DMS53 (cell line): ENCODE data around the gene PGA4.
"Not testable (repeated sequence)": the region's sequence is repeated elsewhere in the genome, so short reads cannot be mapped to it uniquely, and the experiment has no call there.

Experiments used
- DNase-seq: peaks from one replicate; lab custom pipeline; 2025; lab: John Stamatoyannopoulos, UW

PGA4 gene

DNA sequence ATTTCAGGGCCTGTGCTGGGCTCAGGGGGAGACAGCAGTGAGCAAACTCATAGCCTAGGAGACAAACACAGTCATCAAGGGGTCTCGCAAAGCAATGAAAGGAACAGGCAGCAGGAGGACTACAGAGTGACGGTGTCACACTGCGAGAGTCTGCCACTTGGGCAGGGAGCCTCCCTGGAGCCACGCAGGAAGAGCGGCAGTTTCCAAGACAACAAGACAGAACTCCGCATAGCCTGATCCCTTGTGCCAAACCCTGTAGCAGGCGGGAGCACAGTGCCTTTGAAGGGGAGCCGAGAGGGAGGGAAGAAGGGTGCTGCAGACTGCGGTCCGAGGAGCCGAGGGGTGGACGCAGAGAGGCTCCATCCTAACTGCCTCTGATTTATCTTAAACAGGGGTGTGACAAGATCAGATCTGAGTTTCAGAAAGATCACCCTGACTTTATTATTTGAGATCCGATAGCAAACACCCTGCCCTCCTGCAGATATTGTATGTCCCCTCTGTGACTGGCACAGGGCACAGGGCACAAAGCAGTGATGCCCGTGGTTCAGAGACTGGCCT, 17.6 kb upstream of the PGA4 start:
- not testable (repeated sequence) for DNase-seq

DNA sequence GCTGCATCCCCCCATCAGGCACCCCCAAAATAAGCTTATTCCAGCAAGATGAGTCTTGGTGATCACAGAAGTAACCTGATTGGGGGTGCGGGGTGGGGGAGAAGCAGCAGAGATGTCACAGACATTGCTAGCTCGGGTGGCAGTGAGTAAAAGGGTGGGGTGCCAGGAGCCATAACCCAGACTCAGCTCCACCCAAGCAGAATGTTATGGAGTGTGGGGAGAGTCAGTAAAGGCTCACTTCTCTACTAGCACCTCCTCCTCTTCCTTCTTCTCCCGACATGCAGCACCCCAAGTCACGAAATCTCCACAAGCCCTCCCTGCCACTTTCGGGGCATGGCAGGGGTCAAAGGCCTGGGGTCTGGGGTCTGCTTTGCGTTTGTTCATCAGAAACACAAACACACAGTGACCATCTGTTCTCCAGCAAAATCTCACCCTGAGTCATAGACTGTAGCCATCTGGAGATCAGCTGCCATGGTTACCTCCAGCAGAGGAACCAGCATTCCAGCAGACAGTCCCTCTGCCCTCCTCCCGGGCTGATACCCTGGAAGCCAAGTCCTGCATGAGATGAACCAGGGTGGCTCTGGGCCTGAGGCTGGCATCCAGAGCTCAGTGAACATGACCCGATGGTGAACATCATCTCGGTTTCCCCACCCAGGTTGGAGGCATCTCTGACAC, 14.4 kb upstream of the PGA4 start:
- not testable (repeated sequence) for DNase-seq

DNA sequence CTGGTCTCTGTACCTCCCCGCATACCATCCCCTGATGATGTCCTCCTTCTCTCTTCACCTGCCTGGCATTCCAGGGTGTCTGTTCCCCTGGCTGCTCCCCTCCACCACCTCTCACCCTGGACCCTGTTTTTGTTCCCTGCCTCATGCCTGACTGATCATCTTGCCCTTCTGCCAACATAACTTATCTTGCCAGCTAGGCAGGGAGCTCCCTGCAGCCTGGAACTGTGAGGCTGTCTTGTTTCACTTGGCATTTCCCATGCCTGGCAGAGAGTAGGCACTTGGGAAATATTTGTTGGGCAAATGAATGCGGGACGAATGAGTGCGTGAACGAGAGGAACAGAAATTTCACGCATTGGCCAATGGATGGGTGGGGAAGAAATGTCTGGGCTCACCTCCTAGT, 11.5 kb upstream of the PGA4 start:
- not testable (repeated sequence) for DNase-seq

DNA sequence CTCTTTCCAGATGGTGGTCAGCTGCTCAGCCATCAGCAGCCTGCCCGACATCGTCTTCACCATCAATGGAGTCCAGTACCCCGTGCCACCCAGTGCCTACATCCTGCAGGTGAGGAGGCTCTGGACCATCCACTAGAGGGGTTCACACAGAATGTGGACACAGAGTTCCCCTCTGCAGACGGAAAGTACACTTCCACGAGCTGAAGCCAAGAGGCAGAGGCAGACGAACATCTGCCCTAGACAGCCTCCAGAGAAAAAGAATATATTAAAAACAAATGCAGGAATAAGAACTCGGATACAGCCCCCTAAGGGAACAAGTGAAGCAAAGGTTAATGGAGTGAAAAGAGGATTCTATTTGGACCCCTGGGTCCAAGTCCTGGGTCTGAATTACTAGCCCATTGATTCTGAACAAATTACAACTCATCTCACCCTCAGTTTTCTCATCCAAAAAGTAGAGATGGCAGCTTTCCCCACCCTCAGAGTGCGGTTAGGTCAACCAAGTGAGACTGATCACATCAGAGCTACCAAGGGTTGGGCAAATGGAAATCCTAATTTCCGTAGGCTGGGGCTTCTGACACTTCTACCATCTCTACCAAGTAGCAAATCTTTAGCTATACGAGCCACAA, 10.7 kb upstream of the PGA4 start:
- not testable (repeated sequence) for DNase-seq

DNA sequence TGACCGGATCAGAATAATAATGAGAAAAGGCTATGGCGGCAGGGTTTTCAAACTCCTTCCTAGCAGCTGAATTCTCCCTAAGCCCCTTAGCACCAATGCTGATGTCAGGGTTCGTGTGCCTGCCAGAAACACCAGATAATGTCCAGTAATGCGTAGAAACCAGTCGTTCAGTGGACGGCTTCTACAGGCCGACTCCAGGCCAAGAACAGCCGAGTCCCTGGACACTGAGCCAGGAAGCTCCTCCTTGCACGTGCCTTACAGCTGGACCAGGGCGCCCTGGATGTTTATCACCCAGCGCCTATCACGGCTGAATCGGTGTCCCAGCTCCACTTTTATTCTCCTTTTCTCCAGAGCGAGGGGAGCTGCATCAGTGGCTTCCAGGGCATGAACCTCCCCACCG, 9.9 kb upstream of the PGA4 start:
- not testable (repeated sequence) for DNase-seq

DNA sequence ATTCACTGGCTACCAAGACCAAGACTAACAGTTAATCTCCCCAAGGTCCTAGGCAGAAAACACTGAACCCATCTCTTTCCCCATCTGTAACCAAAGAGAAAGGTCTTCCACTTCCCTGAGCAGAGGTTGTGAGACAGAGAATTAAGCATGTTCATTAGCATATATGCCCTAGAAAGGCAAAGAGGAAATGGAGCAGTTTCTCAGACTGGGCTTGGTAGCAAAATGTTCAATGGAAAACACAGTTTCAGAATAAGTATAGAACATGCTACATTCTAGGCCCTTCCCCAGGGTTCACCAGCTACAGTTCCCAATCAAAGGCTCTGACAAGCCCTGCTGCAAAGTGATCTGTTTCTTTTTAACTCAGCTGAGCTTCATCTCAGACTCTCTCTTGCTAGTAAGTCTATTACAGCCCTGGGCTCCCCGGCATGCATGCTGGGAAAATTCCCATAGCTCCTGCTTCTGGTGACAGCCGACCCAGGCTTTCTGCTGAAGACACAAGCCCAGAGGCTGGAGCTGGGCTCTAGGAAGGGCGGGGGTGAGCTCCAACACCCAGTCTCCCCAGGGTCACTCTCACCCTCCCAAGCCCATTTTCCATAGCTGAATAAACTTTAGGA, 8.3 kb upstream of the PGA4 start:
- DNase-seq, result not testable (repeated sequence)

DNA sequence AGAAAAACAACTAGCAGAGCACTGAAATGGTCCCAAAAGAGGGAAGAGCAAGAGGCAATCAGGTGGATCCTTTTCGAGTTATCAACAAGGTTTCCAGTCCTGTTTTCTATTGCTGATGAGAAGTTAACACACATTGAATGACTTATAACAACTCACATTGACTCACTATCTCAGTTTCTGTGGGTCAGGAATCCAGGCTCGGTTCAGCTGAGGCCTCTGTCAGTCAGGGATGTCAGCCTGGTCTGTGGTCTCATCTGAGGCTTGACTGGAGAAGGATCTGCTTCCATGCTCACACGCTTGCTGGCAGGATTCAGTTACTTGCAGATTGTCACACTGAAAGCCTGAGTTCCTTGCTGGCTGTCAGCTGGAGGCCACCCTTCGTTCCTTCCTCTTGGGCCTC, 3.8 kb upstream of the PGA4 start:
- not testable (repeated sequence) for DNase-seq

DNA sequence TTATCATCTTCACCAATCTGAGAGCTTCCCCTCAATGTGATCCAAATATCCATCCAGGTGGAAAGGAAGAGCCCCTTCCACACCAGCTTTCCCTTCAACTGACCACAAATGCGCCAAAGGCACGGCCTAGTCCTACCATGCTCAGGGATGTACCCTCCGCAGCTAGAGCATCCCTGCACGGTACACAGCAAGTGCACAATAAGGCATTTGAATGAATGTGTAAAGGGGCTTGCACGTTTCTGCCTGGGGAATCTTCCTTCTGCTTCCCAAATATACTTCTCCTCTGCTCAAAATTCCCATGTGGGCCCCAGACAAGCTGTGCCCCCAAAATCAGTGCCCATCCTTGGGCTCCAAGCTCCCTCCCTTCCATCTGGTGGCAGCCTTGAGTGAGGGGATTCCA, 3.1 kb upstream of the PGA4 start:
- DNase-seq, result not testable (repeated sequence)

DNA sequence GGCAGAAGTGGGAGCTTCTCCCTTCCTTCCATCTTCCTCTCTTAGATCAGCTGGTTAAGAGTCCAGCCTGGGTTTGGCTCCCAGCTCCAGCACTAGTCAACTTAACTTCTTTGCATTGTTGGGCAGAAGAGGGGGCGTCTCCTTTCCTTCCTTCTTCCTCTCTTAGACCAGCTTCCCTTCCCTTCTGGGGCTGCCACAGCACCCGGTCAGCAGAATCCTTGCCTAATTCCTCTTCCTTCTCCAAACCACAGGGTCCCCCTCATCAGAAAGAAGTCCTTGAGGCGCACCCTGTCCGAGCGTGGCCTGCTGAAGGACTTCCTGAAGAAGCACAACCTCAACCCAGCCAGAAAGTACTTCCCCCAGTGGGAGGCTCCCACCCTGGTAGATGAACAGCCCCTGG, 545 bp downstream of the PGA4 start:
- DNase-seq, result not testable (repeated sequence)

DNA sequence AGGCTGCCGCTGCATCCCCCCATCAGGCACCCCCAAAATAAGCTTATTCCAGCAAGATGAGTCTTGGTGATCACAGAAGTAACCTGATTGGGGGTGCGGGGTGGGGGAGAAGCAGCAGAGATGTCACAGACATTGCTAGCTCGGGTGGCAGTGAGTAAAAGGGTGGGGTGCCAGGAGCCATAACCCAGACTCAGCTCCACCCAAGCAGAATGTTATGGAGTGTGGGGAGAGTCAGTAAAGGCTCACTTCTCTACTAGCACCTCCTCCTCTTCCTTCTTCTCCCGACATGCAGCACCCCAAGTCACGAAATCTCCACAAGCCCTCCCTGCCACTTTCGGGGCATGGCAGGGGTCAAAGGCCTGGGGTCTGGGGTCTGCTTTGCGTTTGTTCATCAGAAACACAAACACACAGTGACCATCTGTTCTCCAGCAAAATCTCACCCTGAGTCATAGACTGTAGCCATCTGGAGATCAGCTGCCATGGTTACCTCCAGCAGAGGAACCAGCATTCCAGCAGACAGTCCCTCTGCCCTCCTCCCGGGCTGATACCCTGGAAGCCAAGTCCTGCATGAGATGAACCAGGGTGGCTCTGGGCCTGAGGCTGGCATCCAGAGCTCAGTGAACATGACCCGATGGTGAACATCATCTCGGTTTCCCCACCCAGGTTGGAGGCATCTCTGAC, 4.5 kb downstream of the PGA4 start:
- not testable (repeated sequence) for DNase-seq

DNA sequence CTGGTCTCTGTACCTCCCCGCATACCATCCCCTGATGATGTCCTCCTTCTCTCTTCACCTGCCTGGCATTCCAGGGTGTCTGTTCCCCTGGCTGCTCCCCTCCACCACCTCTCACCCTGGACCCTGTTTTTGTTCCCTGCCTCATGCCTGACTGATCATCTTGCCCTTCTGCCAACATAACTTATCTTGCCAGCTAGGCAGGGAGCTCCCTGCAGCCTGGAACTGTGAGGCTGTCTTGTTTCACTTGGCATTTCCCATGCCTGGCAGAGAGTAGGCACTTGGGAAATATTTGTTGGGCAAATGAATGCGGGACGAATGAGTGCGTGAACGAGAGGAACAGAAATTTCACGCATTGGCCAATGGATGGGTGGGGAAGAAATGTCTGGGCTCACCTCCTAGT, 7.3 kb downstream of the PGA4 start:
- not testable (repeated sequence) for DNase-seq

DNA sequence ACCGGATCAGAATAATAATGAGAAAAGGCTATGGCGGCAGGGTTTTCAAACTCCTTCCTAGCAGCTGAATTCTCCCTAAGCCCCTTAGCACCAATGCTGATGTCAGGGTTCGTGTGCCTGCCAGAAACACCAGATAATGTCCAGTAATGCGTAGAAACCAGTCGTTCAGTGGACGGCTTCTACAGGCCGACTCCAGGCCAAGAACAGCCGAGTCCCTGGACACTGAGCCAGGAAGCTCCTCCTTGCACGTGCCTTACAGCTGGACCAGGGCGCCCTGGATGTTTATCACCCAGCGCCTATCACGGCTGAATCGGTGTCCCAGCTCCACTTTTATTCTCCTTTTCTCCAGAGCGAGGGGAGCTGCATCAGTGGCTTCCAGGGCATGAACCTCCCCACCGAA, 8.9 kb downstream of the PGA4 start:
- DNase-seq, result not testable (repeated sequence)

DNA sequence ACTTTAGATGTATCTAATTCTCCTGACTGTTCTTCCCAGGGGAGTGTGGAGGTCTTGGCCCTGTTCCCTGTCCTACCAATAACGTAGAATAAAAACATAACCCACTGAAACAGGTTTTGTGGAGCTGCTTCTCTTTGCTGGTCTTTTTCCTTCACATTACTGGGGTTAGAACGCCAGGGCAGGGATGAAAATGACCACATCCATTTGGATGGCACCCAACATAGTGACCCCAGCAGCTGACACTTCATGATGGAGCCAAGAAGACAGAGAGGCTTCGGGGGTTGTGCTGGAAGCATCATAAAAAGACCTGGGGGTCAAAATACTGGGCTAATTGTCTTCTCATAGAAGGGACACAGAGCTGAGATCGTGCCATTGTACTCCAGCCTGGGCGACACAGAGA, 9.4 kb downstream of the PGA4 start:
- not testable (repeated sequence) for DNase-seq

DNA sequence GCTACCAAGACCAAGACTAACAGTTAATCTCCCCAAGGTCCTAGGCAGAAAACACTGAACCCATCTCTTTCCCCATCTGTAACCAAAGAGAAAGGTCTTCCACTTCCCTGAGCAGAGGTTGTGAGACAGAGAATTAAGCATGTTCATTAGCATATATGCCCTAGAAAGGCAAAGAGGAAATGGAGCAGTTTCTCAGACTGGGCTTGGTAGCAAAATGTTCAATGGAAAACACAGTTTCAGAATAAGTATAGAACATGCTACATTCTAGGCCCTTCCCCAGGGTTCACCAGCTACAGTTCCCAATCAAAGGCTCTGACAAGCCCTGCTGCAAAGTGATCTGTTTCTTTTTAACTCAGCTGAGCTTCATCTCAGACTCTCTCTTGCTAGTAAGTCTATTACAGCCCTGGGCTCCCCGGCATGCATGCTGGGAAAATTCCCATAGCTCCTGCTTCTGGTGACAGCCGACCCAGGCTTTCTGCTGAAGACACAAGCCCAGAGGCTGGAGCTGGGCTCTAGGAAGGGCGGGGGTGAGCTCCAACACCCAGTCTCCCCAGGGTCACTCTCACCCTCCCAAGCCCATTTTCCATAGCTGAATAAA, 10.5 kb downstream of the PGA4 start:
- not testable (repeated sequence) for DNase-seq

DNA sequence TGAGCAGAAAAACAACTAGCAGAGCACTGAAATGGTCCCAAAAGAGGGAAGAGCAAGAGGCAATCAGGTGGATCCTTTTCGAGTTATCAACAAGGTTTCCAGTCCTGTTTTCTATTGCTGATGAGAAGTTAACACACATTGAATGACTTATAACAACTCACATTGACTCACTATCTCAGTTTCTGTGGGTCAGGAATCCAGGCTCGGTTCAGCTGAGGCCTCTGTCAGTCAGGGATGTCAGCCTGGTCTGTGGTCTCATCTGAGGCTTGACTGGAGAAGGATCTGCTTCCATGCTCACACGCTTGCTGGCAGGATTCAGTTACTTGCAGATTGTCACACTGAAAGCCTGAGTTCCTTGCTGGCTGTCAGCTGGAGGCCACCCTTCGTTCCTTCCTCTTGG, 15.0 kb downstream of the PGA4 start:
- not testable (repeated sequence) for DNase-seq

DNA sequence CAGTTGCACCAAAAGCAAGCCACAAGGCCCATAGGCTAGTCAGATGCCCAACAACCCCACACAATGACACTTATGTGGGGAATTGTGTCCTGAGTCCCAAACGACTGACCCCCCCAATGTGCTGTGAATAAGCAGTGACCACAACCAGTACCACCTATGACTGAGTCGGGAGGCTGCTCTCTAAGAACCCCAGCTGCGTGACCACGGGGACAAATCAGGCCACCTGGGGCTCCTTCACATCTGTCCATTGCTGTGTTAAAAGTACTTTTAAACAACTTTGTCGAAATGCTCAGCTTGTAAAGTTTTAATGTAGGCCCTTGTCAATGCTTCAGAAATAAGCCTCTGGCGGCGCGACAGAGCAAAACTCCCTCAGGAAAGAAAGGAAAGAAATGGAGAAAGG, 18.1 kb downstream of the PGA4 start:
- not testable (repeated sequence) for DNase-seq

DNA sequence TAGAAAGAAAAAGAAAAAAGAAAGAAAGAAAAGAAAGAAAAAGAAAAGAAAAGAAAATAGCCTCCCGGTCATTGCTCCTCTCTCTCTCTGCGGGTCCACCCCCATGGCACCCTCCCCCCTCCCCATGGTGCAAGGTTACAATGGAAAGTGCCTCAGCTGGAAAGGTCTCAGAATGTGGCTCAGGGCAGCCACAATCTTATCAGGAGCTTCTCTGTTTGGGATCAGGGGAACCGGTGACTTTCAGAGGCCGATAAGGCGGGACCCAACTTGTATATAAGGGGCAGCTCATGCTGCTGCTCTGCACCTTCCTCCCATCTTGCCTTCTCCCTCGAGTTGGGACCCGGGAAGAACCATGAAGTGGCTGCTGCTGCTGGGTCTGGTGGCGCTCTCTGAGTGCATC, 18.7 kb downstream of the PGA4 start, which contains the start of gene PGA5:
PGA5 (plus strand) TSS at position 301 of the 400 bp plus-strand sequence; CDS start at position 353, 52 bp downstream.
- not testable (repeated sequence) for DNase-seq

DNA sequence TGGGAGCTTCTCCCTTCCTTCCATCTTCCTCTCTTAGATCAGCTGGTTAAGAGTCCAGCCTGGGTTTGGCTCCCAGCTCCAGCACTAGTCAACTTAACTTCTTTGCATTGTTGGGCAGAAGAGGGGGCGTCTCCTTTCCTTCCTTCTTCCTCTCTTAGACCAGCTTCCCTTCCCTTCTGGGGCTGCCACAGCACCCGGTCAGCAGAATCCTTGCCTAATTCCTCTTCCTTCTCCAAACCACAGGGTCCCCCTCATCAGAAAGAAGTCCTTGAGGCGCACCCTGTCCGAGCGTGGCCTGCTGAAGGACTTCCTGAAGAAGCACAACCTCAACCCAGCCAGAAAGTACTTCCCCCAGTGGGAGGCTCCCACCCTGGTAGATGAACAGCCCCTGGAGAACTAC, 19.4 kb downstream of the PGA4 start:
- DNase-seq, result not testable (repeated sequence)

DNA sequence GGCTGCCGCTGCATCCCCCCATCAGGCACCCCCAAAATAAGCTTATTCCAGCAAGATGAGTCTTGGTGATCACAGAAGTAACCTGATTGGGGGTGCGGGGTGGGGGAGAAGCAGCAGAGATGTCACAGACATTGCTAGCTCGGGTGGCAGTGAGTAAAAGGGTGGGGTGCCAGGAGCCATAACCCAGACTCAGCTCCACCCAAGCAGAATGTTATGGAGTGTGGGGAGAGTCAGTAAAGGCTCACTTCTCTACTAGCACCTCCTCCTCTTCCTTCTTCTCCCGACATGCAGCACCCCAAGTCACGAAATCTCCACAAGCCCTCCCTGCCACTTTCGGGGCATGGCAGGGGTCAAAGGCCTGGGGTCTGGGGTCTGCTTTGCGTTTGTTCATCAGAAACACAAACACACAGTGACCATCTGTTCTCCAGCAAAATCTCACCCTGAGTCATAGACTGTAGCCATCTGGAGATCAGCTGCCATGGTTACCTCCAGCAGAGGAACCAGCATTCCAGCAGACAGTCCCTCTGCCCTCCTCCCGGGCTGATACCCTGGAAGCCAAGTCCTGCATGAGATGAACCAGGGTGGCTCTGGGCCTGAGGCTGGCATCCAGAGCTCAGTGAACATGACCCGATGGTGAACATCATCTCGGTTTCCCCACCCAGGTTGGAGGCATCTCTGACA, 23.3 kb downstream of the PGA4 start:
- DNase-seq, result not testable (repeated sequence)

DNA sequence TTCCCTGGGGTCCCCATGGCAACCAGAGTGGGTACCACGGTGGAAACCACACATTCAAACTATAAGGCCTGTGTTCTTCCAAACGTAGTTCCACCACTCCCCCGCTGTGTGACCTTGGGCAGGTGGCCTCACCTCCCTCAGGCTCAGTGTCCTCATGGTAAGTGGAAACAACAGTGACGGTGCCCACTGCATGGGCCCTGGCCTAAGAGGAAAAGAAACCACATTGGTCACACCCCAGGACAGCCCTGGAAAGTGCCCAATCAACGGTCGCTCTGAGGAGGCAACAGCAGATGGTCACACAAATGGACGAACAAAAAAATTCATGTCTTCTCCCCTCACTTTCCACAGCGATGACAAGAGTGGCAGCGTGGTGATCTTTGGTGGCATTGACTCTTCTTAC, 25.9 kb downstream of the PGA4 start:
- not testable (repeated sequence) for DNase-seq

DNA sequence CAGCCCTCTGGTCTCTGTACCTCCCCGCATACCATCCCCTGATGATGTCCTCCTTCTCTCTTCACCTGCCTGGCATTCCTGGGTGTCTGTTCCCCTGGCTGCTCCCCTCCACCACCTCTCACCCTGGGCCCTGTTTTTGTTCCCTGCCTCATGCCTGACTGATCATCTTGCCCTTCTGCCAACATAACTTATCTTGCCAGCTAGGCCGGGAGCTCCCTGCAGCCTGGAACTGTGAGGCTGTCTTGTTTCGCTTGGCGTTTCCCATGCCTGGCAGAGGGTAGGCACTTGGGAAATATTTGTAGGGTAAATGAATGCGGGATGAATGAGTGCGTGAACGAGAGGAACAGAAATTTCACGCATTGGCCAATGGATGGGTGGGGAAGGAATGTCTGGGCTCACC, 27.1 kb downstream of the PGA4 start:
- not testable (repeated sequence) for DNase-seq
